ENCODE results near the gene TPT1.

The TPT1 gene

GRCh38 chr13:45333977-45334922 is 6.7 kb downstream of the TPT1 start:
- no peak for DNase-seq (ENCODE audit: low spot score)

DNA sequence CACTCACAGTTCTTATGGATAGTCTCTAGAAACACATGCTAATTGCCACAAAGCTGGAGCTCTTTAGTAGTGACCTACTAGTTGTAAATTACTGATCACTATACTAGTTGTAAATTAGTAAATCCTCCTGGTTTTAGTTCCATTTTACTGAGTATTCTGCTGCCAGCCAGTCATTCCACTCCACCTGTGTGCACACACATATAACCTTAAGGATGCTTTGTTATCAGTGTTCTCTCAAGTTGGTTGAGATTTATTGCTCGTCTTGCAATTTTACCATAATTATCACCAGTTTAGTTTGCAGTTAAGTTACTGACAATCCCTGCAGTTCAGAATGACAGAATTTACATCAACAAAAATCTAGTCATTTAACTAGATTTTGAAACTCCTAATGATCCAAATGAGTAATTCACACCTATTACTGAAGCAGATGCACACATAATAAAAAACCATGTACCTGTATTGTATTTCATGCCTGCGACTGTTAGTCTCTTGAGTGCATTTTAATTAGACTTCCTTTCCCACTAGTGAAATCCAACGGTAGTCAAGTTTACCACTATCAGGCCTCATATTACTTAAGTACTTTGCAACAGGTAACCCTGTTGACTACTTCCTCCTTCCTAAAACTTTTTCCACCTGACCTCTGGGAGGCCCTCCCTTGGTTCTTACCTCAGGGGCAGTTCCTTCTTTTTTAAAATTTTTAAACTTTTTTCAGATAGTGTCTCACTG is 7.6 kb downstream of the TPT1 start:
- no peak for DNase-seq (ENCODE audit: low spot score)

- no peak for DNase-seq (ENCODE audit: low spot score)
Measured at GRCh38 chr13:45332831-45333219, 8.2 kb downstream of the TPT1 start.

DNA sequence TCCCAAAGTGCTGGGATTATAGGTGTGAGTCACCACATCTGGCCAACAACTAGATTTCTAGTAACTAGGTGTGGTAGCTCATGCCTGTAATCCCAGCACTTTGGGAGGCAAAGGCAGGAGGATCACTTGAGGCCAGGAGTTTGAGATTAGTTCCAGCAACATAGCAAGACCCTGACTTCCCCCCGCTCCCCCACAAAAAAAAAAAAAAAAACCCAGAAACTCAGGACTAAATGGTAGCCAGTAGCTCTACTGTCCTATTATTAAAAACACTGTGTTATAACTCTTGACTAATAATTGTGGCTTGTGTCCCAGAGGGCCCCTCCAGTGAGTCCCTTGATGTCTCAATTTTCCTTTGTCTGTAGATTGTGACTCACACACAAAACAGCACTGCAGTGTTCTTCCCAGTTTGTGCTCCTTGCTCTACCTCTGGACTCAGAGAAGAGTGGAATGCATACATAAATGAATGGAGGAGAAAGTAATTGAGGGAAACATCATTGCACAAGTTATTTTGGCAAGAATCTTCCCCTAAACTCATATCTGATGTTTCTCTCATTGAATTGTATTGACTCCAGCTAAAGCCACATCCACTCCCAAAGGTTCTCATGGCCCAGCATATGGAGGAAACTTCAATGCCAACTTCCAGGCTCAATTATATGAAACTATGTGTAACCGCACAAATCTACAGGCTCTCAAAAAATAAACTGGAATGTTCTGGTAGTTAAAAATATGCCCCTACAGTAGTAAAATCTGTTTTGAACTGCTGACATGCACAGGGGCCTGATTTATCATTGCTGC is 8.8 kb downstream of the TPT1 start:
- DNase-seq (ENCODE audit: low spot score) = peak; percentile 50

GRCh38 chr13:45331692-45332035 is 9.3 kb downstream of the TPT1 start:
- no peak for DNase-seq (ENCODE audit: low spot score)

- DNase-seq (ENCODE audit: low spot score) = no peak
Measured at GRCh38 chr13:45331123-45331619, 9.8 kb downstream of the TPT1 start.

DNA sequence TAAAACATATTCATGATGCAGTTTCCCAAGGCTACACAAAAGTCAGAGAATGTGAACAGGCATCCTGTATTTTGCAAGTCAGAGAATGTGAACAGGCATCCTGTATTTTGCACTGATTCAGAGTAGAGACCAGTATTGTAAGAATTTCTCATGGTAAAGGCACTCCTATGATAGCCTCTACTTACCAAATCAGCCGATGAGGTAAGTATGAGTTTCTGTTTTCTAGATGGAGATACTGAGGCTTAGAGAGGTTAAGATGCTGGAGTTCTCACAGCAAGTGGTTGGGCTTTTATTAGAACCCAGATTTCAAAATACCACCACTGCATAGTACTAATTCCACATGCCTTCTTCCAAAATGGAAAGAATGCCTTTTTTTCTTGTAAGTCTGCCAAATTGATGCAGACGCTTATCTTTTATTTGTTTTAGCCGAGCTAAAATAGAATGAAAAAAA is 12.3 kb downstream of the TPT1 start:
- DNase-seq (ENCODE audit: low spot score) = no peak

DNA sequence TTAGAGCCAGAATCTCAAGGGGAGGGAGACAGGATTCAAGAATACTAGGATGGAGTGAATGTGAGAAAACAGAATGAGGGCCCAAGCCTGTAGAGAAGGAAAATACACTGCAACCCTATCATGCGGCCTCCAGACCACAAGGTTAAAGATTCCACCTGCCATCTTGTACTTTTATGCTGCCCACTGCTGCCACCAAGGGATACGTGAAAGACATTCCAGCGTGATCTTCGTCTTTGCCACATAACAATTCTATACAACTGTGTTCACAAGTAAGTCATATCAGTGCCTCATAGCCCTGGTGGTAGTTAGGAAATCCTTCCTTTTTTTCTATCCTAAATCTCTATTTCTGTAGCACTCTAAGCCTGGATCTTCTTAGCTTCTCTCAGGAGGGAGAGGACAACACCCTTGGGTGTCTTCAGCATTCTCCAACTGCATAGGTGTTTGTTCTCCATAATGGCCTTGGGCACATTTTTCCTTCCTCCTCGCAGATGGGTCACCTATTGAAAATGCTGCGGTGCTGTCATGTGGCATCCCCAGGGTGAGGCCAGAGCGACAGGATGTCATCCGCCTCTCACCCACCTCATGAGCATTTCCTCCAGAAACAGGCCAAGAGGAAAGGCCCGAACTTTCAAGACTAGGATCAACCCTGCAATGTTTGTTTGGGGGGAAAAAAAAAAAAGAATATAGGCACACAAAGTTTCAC is 13.6 kb downstream of the TPT1 start:
- no peak for DNase-seq (ENCODE audit: low spot score)

- no peak for DNase-seq (ENCODE audit: low spot score)
Measured at GRCh38 chr13:45325806-45326205, 15.2 kb downstream of the TPT1 start.

DNA sequence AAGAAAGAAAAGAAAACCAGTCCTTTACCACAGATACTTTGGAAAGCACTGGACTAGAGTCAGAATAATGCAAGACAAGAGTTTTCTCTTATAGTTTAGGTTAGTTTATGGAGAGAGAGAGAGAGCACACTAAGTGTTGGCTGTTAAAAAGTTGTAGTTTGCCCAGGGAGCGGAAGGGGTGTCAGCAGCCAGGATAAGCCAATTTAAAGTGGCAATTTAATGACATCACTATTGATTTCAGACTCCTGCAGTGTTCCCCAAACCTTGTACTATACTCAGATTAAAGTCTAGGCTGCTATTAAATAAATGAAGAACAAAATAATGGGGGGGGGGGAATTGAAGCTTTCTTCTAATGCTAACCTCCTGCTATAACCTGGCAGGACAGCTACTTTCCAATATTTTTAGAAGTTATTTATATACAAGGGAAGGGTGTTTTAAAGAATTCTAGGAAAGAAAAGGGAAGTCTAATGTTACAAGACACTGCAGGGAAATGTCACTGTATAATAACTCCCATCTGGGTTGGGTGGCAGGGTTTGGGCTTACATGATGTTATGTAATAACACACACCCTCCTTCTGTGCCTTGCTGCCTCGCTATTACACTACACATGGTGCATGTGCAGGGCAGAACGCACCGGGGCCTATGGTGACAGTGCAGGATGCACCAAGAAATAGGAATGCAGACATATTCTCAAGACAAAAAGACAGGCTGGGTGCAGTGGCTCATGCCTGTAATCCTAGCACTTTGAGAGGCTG is 19.9 kb downstream of the TPT1 start:
- DNase-seq (ENCODE audit: low spot score) = no peak

- no peak for DNase-seq (ENCODE audit: low spot score)
Measured at GRCh38 chr13:45316996-45317395, 24.0 kb downstream of the TPT1 start.

DNA sequence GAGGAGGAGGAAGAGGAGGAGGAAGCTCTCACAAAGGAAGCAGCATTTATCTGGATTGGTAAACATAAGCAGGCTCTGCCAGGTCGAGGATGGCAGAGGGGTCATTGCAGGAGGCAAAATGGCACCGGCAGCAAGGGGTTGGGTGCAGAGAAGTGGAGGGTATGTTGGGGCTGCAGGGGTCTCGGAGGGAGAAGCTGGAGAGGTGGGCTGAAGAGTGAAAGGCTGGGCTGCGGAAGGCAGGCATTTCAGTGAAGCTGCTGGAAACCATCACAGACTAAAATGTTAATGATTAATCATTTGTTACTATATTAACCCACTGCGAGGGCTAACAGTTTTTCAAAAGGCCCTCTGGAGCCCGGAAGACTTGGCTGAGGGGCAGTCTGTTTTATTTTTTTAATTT is 24.6 kb downstream of the TPT1 start:
- DNase-seq (ENCODE audit: low spot score) = no peak

GRCh38 chr13:45315520-45316167 is 25.3 kb downstream of the TPT1 start:
- no peak for DNase-seq (ENCODE audit: low spot score)

DNA sequence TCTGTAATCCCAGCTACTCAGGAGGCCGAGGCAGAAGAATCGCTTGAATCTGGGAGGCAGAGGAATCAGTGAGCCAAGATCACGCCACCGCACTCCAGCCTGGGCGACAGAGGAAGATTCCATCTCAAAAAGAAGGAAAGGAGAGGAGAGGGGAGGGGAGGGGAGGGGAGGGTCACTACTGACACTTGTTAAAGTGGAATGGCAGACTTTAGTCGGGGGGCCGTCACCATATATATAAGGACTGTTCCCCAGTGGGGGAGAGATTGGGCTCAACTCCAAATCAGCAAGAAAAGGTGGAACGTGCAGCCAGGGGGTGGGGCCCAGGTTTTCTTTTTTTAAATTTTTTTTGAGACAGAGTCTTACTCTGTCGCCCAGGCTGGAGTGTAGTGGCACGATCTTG is 26.2 kb downstream of the TPT1 start:
- DNase-seq (ENCODE audit: low spot score) = no peak

- no peak for DNase-seq (ENCODE audit: low spot score)
Measured at GRCh38 chr13:45310341-45311131, 30.4 kb downstream of the TPT1 start.

DNA sequence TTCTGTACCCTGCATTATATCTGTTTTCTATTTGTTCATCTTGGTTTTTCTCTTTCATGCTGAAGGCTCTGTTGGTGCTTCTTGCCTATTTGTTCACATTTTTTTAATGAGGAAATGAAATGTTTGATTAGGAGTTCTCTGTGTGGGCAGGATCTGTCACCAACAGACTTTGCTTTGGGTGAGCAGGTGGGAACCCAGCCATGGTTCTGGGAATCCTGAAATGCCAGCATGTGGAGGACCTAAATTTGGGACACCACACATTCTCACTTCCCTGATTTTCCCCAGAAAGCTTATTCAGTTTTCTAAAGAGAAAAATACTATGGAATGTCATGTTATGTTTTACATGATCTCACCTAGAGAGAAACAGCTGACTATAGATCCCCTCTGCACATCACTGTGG is 34.0 kb downstream of the TPT1 start:
- DNase-seq (ENCODE audit: low spot score) = no peak

- DNase-seq (ENCODE audit: low spot score) = no peak
Measured at GRCh38 chr13:45305079-45305478, 35.9 kb downstream of the TPT1 start.

GRCh38 chr13:45303866-45304265 is 37.1 kb downstream of the TPT1 start:
- DNase-seq (ENCODE audit: low spot score) = no peak

- no peak for DNase-seq (ENCODE audit: low spot score)
Measured at GRCh38 chr13:45303026-45303425, 38.0 kb downstream of the TPT1 start.

DNA sequence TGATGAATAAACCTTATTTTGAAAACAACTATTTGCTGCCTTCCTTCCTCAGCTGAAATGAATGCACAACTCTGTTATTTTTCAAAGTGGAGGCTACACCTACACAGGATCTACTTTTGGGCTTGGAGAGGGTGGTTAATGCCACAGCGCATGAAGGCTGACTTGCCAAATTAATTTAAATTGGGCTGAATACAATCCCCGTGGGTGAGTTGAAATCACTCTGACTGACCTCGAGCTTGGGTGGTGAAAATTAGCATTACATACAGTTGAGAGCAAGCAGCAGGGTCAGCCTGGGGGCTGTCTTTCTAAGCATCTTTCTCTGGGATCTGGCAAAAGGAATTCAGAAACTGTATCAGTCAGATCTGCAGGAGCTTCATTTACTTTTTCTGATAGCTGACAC is 38.5 kb downstream of the TPT1 start:
- no peak for DNase-seq (ENCODE audit: low spot score)
